ENCODE measurements around the gene ZBTB46. TPM values are rescaled to one million over a fixed set of nuclear protein-coding genes. Genes with fewer than 3 reads are reported as not detected.
A peak's percentile ranks its signal among the peaks of the same experiment; 100 is the strongest.

ZBTB46 gene
- total RNA-seq, 2 experiments from 2014 or later: 0.11 to 0.25 TPM

DNA sequence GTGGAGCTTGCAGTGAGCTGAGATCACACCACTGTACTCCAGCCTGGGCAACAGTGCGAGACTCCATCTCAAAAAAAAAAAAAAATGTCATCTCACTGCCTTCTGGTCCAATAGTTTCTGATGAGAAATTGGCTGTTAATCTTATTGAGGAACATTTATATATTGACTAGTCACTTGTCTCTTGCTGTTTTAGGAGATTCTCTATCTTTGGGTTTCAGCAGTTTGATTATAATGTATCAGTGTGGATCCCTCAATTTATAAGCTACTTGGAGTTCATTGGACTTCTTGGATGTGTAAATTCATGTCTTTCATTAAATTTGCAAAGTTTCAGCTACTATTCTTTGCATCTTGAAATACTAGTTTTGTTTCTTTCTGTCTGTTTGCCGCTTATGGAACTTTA is 112.1 kb downstream of the ZBTB46 start:
- ATAC-seq (ENCODE audit: low read depth): no peak
- H3K4me1 Mint-ChIP-seq: peaks cover 9% of the 10 kb centered on the region
- no peak overlapping the region for H3K27ac Mint-ChIP-seq
- no peak for DNase-seq
- no peaks in the 10 kb centered on the region for H3K27me3 Mint-ChIP-seq
- peaks cover 71% of the 10 kb centered on the region for H3K36me3 Mint-ChIP-seq
- H3K9me3 Mint-ChIP-seq: peaks cover 11% of the 10 kb centered on the region
- no peak overlapping the region for H3K4me3 Mint-ChIP-seq
- POLR2A ChIA-PET: interaction anchor here (1.0 to 1.7 kb wide), 2 partner anchors 10 to 11 kb away, joined by 4 to 8 read pairs; partner anchors contain the start of genes ARFRP1 and ZGPAT

DNA sequence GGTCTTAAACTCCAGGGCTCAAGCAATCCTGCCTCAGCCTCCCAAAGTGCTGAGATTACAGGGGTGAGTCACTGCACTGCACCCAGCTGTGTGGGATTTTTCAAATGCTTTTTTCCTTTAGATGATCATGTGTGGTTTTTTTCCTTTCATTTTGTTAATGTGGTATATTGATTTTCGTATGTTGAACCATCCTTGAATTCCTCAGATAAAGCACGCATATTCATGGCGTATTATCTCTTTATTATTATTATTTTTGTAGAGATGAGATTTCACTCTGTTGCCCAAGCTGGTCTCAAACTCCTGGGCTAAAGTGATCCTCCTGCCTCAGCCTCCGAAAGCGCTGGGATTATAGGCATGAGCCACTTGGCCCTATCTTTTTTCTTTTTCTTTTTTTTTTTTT is 116.2 kb downstream of the ZBTB46 start:
- Mint-ChIP-seq H3K4me1 (peaks cover 21% of the 10 kb centered on the region), H3K9me3 (peaks cover 11% of the 10 kb centered on the region)
- POLR2A ChIA-PET: interaction anchor here (0.8 to 1.2 kb wide), 2 partner anchors 10 to 194 kb away, joined by 4 to 5 read pairs; no protein-coding TSS in a partner anchor

DNA sequence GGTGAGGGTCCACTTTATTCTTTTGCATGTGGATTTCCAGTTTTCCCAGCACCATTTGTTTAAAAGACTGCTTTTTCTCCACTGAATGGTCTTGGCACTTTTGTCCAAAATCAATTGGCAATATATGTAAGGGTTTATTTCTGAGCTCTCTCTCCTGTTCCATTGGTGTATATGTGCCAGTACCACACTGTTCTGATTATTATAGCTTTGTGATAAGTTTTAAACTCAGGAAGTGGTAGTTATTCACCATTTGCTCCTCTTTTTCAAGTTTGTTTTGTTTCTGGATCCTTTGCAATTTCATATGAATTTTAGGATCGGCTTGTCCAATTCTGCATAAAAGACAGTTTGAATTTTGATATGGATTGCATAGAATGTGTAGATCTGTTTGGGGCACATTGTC is 118.9 kb downstream of the ZBTB46 start:
- Mint-ChIP-seq H3K27ac (no peak overlapping the region), H3K27me3 (no peaks in the 10 kb centered on the region), H3K36me3 (peaks cover 66% of the 10 kb centered on the region), H3K4me1 (peaks cover 31% of the 10 kb centered on the region), H3K9me3 (peaks cover 7% of the 10 kb centered on the region), H3K4me3 (no peak overlapping the region)
- ATAC-seq (ENCODE audit: low read depth) (no peak), DNase-seq (no peak)
- POLR2A ChIA-PET: interaction anchor here (0.9 to 1.2 kb wide), 2 partner anchors 10 to 29 kb away, joined by 4 read pairs; no protein-coding TSS in a partner anchor

More for the DNA sequence above, 116.2 kb downstream of the ZBTB46 start:
- Mint-ChIP-seq H3K4me3 (no peak overlapping the region), H3K36me3 (peaks cover 82% of the 10 kb centered on the region), H3K27ac (no peak overlapping the region), H3K27me3 (no peaks in the 10 kb centered on the region)
- ATAC-seq (ENCODE audit: low read depth) (no peak), DNase-seq (no peak)

DNA sequence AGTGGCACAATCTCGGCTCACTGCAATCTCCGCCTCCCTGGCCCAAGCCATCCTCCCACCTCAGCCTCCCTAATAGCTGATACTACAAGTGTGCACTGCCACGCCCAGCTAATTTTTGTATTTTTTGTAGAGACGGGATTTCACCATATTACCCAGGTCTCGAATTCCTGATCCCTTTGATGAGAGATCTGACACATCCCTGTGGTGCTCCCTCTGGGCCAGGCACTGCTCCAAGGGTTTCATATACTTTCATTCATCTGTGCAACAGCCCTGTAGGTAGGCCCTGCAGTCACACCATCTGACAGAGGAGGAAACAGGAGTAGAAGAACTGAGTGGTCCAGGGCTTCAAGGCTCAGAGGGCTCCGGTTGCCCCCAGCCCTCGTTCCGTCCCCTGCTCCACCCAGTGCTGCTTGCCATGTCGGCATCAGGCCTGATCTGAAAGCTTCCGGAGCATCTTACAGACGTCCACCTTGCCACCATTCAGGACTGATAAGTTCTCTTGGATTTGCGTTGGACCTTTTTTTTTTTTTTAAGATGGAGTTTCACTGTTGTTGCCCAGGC is 119.9 kb downstream of the ZBTB46 start:
- no peak overlapping the region for H3K27ac Mint-ChIP-seq
- peaks cover 35% of the 10 kb centered on the region for H3K4me1 Mint-ChIP-seq
- POLR2A ChIA-PET: interaction anchor here (0.6 to 1.2 kb wide), 2 partner anchors 17 to 30 kb away, joined by 4 to 6 read pairs; no protein-coding TSS in a partner anchor
- no peaks in the 10 kb centered on the region for H3K27me3 Mint-ChIP-seq
- H3K36me3 Mint-ChIP-seq: peaks cover 62% of the 10 kb centered on the region
- H3K9me3 Mint-ChIP-seq: peaks cover 4% of the 10 kb centered on the region
- no peak for DNase-seq
- no peak for ATAC-seq (ENCODE audit: low read depth)
- H3K4me3 Mint-ChIP-seq: peak overlapping the region; percentile 4

DNA sequence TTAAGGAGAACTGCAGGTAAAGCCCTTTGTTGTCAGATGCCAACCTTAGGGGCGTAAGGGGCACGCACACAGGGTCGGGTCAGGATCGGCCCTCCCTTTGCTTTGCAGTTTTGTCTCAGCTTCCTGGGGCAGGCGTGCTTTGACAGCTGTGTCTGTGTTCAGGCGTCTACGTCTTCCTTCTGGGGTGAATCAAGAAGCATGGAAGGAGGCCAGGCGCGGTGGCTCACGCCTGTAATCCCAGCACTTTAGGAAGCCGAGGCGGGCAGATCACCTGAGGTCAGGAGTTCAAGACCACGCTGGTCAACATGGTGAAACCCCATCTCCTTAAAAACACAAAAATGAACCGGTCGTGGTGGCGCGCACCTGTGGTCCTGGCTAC is 121.9 kb downstream of the ZBTB46 start:
- H3K4me1 Mint-ChIP-seq: peaks cover 38% of the 10 kb centered on the region
- POLR2A ChIA-PET: interaction anchor here (0.6 to 5.9 kb wide), 6 partner anchors 16 to 156 kb away, joined by 3 to 98 read pairs (median 20); partner anchors contain the start of genes LIME1, SLC2A4RG and TPD52L2
- no peak overlapping the region for H3K27ac Mint-ChIP-seq
- H3K4me3 Mint-ChIP-seq: peak overlapping the region; percentile 87
- peaks cover 47% of the 10 kb centered on the region for H3K36me3 Mint-ChIP-seq
- DNase-seq: no peak
- ATAC-seq (ENCODE audit: low read depth): no peak
- H3K27me3 Mint-ChIP-seq: no peaks in the 10 kb centered on the region
- no peaks in the 10 kb centered on the region for H3K9me3 Mint-ChIP-seq

DNA sequence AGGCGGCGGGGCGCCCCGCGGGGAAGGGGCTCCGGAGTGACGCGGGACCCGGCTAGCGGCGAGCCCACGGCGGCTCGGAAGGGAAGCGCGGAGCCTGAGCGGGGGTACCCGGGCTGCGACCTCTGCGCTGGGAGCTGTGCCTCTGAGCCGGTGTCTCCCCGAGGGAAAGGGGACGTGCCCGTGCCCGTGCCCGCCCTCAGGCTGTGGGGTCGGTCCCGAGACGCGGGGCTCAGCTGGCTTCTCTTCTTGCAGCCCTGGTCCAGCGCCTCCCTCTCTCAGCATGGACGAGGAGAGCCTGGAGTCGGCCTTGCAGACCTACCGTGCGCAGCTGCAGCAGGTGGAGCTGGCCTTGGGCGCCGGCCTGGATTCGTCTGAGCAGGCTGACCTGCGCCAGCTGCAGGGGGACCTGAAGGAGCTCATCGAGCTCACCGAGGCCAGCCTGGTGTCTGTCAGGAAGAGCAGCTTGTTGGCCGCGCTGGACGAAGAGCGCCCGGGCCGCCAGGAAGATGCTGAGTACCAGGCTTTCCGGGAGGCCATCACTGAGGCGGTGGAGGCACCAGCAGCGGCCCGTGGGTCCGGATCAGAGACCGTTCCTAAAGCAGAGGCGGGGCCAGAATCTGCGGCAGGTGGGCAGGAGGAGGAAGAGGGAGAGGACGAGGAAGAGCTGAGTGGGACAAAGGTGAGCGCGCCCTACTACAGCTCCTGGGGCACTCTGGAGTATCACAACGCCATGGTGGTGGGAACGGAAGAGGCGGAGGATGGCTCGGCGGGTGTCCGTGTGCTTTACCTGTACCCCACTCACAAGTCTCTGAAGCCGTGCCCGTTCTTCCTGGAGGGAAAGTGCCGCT is 122.5 kb downstream of the ZBTB46 start:
- ATAC-seq (ENCODE audit: low read depth) (peak; percentile 16), DNase-seq (peak; percentile 53)
- H3K27me3 Mint-ChIP-seq: no peaks in the 10 kb centered on the region
- H3K4me1 Mint-ChIP-seq: peaks cover 38% of the 10 kb centered on the region
- no peaks in the 10 kb centered on the region for H3K9me3 Mint-ChIP-seq
- peak overlapping the region; percentile 87 for H3K27ac Mint-ChIP-seq
- peak overlapping the region; percentile 87 for H3K4me3 Mint-ChIP-seq
- POLR2A ChIA-PET: interaction anchor here (0.6 to 5.9 kb wide), 18 partner anchors 8 to 352 kb away, joined by 3 to 98 read pairs (median 7); partner anchors contain the start of genes LIME1, PPDPF, PTK6 and RTEL1
- H3K36me3 Mint-ChIP-seq: peaks cover 42% of the 10 kb centered on the region

DNA sequence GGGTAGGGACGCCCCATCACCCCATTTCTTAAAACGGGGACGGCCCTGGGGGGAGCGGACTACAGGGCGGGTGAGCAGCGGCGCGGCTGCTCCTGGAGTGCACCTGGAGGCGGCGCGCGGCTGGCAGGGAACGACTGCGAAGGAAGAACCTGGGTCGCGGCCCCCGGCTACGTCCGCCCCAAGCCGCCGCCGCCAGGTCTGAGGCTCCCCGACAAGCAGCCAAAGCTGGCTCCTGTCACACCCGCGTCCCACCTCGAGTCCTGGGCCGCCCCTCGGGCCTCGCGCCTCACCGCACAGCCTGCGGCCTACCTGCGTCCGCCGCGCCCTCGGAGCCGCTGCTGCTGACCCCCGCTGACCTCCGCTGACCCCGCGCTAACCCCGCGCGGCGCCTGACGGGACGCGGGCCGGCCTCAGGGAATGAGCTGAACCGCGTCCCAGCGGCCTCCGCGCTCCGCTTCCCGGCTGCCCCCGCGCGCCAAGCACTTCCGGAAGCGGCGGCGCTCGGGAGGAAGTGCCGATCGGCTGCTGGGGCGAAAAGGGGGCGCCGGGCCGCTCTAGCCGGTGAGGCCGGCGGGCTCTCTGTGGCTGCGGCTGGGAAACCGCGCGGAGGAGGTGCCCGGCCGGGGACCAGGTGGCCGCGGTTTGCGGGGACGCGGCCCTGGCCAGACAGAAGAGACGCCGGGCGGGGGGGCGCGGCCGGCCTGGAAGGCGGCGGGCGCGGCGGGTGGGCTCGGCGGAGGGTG is 123.3 kb downstream of the ZBTB46 start, which contains the start of the genes ARFRP1 and ZGPAT:
Gene ARFRP1 (minus strand): TSS at position 419 of the 743 bp plus-strand sequence. CDS start 885 bp downstream, outside the sequence.
Gene ZGPAT (plus strand): TSS at position 482 of the 743 bp plus-strand sequence. CDS start 542 bp downstream, outside the sequence.
- peaks cover 38% of the 10 kb centered on the region for H3K4me1 Mint-ChIP-seq

DNA sequence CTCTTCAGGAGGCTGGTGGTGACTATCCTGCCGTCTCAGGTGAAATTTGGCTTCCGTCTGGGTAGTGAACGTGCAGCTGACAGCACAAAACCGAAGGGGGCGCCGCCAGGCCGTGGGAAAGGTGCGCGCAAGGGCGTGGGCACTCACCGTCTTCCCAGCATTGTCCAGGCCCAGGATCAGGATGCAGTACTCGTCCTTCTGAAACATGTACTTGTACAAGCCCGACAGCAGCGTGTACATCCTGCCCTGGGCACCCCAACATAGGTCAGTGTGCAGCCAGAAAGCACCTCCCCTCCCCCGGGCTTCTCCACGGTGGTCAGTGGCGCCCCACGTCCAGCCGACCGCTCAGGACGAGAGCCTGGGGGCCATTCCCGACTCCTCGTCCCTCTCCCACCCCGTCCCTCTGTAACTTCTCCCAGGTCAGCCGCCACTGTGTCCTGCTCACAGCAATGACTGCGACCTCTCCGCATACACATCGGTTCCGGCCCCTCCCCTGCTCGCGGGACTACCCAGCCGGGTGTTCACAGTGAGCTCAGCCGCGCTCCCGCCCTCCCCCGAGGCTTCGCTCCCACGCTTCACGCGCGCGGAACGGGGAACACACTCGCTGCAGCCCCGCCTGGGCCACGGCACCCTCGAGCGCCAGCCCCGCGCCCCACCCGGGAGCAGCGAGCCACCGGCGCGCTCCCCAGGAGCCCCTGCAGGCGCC is 124.1 kb downstream of the ZBTB46 start:
- peak; percentile 77 for DNase-seq
- H3K4me1 Mint-ChIP-seq: peaks cover 36% of the 10 kb centered on the region
- H3K27me3 Mint-ChIP-seq: no peaks in the 10 kb centered on the region
- ATAC-seq (ENCODE audit: low read depth): peak; percentile 56
- H3K27ac Mint-ChIP-seq: peak overlapping the region; percentile 78
- peak overlapping the region; percentile 88 for H3K4me3 Mint-ChIP-seq
- H3K36me3 Mint-ChIP-seq: peaks cover 31% of the 10 kb centered on the region
- POLR2A ChIA-PET: interaction anchor here (1.0 to 5.9 kb wide), 17 partner anchors 9 to 186 kb away, joined by 3 to 98 read pairs (median 8); partner anchors contain the start of genes LIME1, PPDPF, PTK6 and RTEL1
- H3K9me3 Mint-ChIP-seq: no peaks in the 10 kb centered on the region

More for the DNA sequence above, 123.3 kb downstream of the ZBTB46 start, which contains the start of the genes ARFRP1 and ZGPAT:
- peak within 1 kb of the TSS; percentile 87 for H3K27ac Mint-ChIP-seq
- POLR2A ChIA-PET: interaction anchor here (0.6 to 5.9 kb wide), 18 partner anchors 9 to 353 kb away, joined by 3 to 98 read pairs (median 7); partner anchors contain the start of genes LIME1, PPDPF, PTK6 and RTEL1
- H3K4me3 Mint-ChIP-seq: peak within 1 kb of the TSS; percentile 88
- no peaks in the 10 kb centered on the region for H3K27me3 Mint-ChIP-seq
- no peaks in the 10 kb centered on the region for H3K9me3 Mint-ChIP-seq
- peak; percentile 81 for ATAC-seq (ENCODE audit: low read depth)
- H3K36me3 Mint-ChIP-seq: peaks cover 38% of the 10 kb centered on the region
- peak; percentile 96 for DNase-seq

DNA sequence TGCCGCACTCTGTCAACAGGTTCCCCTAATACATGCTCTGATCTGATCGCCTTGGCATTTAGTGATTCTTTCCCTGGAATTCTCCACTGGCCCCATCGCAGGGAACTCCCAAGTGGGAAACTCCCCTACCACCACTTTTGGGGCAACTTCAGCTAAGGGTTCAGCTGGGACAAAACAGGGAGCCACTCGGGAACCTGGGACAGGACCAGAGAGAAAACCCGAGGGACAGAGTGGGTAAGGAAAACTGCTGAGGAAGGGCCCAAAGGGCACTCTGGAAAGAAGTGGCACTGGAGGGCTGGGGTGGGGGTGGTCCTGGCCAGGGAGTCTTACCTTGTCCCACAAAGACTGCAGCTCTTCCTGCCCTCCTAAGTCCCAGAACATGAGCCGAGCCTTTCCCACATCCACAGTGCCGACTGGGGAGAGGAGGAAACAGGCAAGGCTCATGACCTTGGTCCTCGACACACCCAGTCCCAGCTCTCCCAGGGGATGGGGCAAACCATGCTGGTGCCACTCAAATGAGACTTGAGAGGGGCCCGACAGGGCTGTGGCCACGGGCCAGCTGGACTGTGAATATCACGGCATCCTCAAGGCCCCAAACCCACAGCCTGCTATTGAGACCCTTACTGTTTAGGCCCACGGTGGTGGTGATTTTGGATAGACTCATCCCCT is 124.9 kb downstream of the ZBTB46 start:
- no peak for DNase-seq
- POLR2A ChIA-PET: interaction anchor here (1.5 to 5.9 kb wide), 6 partner anchors 16 to 169 kb away, joined by 3 to 98 read pairs (median 16); partner anchors contain the start of genes LIME1, PTK6, SLC2A4RG and TPD52L2
- ATAC-seq (ENCODE audit: low read depth): no peak
- H3K9me3 Mint-ChIP-seq: no peaks in the 10 kb centered on the region
- peaks cover 24% of the 10 kb centered on the region for H3K36me3 Mint-ChIP-seq
- peaks cover 34% of the 10 kb centered on the region for H3K4me1 Mint-ChIP-seq
- peak overlapping the region; percentile 78 for H3K27ac Mint-ChIP-seq
- H3K4me3 Mint-ChIP-seq: peak overlapping the region; percentile 88
- no peaks in the 10 kb centered on the region for H3K27me3 Mint-ChIP-seq

DNA sequence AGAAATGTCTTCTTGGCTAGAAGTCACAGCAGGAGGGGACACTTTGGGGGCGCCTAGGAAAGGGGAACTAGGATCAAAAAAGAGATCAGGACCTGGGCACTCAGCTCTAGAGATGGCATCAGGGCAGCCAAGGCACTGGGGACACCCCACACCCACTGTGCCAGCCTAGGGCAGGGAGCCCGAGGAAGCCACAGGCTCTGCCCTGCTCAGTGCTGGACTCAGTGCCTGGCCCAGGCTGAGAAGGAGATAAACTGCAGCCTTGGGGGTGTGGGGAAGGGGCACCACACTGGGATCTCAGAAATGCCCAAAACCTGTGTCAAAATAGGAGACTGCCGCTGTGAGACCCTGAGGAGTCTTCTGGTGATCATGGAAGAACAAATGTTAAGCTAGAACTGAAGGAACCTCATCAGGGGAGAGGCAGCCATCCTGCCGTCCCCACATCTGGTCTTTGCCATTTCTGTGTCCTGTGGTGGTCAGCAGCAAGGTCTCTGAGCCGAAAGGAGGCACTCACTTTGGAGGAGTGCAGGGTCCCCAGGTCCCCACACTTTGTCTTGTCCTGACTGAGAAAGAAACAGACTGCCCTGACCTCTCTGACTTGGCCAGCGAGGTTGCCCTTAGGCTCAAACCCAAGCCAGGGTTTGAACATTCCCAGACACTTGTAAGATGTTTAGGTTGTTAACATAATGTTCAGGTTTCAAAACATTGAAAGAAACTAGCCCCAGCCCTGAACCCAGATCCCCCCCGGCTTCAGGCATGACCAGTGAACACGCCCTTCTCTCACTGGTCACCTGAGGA is 125.6 kb downstream of the ZBTB46 start:
- Mint-ChIP-seq H3K36me3 (peaks cover 17% of the 10 kb centered on the region), H3K4me3 (no peak overlapping the region), H3K27ac (no peak overlapping the region), H3K4me1 (peaks cover 26% of the 10 kb centered on the region), H3K9me3 (no peaks in the 10 kb centered on the region), H3K27me3 (no peaks in the 10 kb centered on the region)
- no peak for DNase-seq
- POLR2A ChIA-PET: interaction anchor here (1.4 to 5.9 kb wide), 4 partner anchors 31 to 78 kb away, joined by 3 to 98 read pairs (median 12); partner anchors contain the start of genes LIME1 and SLC2A4RG
- no peak for ATAC-seq (ENCODE audit: low read depth)

DNA sequence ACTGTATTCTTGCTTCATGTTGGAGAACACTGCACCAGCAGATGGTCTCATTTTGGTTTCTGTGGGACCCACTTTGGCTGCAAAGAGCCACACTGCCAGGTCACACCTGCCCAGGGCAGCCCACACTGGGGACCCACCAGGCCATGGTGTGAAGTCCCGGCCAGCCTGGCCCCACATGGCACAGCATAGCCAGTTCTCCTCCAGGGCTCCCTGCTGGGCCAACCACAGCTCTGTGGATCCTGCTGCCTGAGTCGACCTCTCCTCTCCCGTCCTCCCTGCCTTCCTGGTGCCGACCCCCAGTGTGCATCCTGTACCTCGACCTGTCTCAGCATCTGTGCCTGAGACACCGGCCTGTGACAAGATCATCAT is 126.3 kb downstream of the ZBTB46 start:
- H3K36me3 Mint-ChIP-seq: peaks cover 13% of the 10 kb centered on the region
- no peak for DNase-seq
- H3K27ac Mint-ChIP-seq: no peak overlapping the region
- no peak overlapping the region for H3K4me3 Mint-ChIP-seq
- H3K27me3 Mint-ChIP-seq: no peaks in the 10 kb centered on the region
- POLR2A ChIA-PET: interaction anchor here (1.4 kb wide), 1 partner anchor 77 kb away, joined by 4 read pairs; no protein-coding TSS in a partner anchor
- ATAC-seq (ENCODE audit: low read depth): no peak
- H3K9me3 Mint-ChIP-seq: no peaks in the 10 kb centered on the region
- peaks cover 22% of the 10 kb centered on the region for H3K4me1 Mint-ChIP-seq
